22Rv1 (cell line): ENCODE data around the gene SERPINE2.

ENCODE experiments used
- CTCF ChIP-seq: fragments of 450-650 bp; IDR thresholded peaks from 2 replicates; pipeline ENCODE4 v1.5.1; 2017; ENCODE audit warnings: mild to moderate bottlenecking
- ZFX ChIP-seq: fragments of 450-650 bp; IDR thresholded peaks from 2 replicates; pipeline ENCODE4 v1.6.1; 2017; ENCODE audit warnings: antibody characterized with exemption, borderline replicate concordance

GRCh38 chr2:224077773-224078507 is 38.9 kb upstream of the SERPINE2 start:
- TF ChIP-seq CTCF = no peak
- no peak for TF ChIP-seq ZFX
